IPS DF 4.7 (cell line): ENCODE data around the gene ARRDC1.

Source experiments
- DNase-seq: peaks from one replicate; pipeline ENCODE4 v3.0.0-alpha.2; 2013; ENCODE audit warnings: low spot score; ENCODE audit errors: extremely low read depth

Gene ARRDC1

GRCh38 chr9:137639303-137640051 lies 34.0 kb downstream of the ARRDC1 start:
- DNase-seq = no peak

GRCh38 chr9:137640862-137641261 lies 35.4 kb downstream of the ARRDC1 start:
- DNase-seq = no peak

- DNase-seq = no peak
Measured at GRCh38 chr9:137642118-137642601, 36.7 kb downstream of the ARRDC1 start.

- no peak for DNase-seq
Measured at GRCh38 chr9:137642892-137643291, 37.4 kb downstream of the ARRDC1 start.

- DNase-seq = no peak
Measured at GRCh38 chr9:137643921-137644320, 38.4 kb downstream of the ARRDC1 start.

GRCh38 chr9:137645211-137645610 lies 39.7 kb downstream of the ARRDC1 start:
- DNase-seq = no peak

GRCh38 chr9:137646341-137646740 lies 40.9 kb downstream of the ARRDC1 start:
- DNase-seq = no peak

- no peak for DNase-seq
Measured at GRCh38 chr9:137647096-137647714, 41.7 kb downstream of the ARRDC1 start.

- DNase-seq = no peak
Measured at GRCh38 chr9:137648396-137648795, 42.9 kb downstream of the ARRDC1 start.

- no peak for DNase-seq
Measured at GRCh38 chr9:137649553-137649952, 44.1 kb downstream of the ARRDC1 start.

GRCh38 chr9:137650259-137650658 lies 44.8 kb downstream of the ARRDC1 start:
- no peak for DNase-seq

- DNase-seq = no peak
Measured at GRCh38 chr9:137650779-137651178, 45.3 kb downstream of the ARRDC1 start.

- no peak for DNase-seq
Measured at GRCh38 chr9:137656416-137656815, 50.9 kb downstream of the ARRDC1 start.

GRCh38 chr9:137657606-137658005 lies 52.1 kb downstream of the ARRDC1 start:
- DNase-seq = no peak

GRCh38 chr9:137658781-137659180 lies 53.3 kb downstream of the ARRDC1 start:
- DNase-seq = no peak

GRCh38 chr9:137660144-137660543 lies 54.7 kb downstream of the ARRDC1 start:
- DNase-seq = no peak

- DNase-seq = no peak
Measured at GRCh38 chr9:137663584-137663983, 58.1 kb downstream of the ARRDC1 start.

GRCh38 chr9:137664676-137665075 lies 59.2 kb downstream of the ARRDC1 start:
- DNase-seq = no peak
